ENCODE data around the gene KRTAP10-1.
A peak's percentile ranks its signal among the peaks of the same experiment; 100 is the strongest.

The KRTAP10-1 gene

DNA sequence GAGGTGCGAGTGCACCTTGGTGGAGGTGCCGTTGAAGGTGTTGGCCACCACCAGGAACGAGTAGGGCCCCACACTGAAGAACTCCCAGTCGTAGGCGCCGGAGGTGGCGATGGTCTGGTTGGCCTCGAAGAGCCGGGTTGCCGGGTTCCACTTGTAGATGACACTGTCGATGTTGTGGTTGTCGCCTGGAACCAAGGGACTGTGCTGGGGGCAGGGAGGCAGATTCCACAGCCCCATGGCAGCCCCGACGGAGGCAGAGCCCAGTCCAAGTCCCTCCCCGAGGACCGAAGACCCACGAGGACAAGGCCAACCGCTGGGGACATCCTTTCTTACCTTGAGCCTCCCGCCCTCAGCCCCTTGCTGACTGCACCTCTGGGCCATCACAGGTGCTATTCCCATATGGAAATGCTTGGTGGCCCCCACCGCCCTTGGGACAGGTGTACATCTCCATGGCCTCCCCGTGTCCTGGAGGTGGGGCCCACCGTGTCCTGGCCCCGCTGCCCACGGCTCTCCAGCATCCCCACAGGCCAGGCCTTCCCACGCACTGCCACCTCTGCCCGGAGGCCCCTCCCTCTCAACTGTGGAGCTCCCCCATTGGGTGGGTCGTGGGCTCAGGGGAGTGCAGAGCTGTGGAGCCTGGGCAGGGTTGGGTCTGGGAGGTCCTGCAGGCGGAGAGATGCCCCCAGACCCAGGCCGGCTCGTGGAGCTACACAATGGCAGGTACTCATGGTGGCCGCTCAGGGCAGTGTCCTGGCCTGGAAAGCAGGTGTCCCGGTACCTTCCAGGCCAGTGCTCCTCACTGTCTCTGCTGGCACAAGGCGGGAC lies 17.9 kb downstream of the KRTAP10-1 start:
- peak in 11 of 42 donors; percentile 3 to 37 (median 11) for DNase-seq
- intact Hi-C loops (cut with DNase I) = no loop called here

DNA sequence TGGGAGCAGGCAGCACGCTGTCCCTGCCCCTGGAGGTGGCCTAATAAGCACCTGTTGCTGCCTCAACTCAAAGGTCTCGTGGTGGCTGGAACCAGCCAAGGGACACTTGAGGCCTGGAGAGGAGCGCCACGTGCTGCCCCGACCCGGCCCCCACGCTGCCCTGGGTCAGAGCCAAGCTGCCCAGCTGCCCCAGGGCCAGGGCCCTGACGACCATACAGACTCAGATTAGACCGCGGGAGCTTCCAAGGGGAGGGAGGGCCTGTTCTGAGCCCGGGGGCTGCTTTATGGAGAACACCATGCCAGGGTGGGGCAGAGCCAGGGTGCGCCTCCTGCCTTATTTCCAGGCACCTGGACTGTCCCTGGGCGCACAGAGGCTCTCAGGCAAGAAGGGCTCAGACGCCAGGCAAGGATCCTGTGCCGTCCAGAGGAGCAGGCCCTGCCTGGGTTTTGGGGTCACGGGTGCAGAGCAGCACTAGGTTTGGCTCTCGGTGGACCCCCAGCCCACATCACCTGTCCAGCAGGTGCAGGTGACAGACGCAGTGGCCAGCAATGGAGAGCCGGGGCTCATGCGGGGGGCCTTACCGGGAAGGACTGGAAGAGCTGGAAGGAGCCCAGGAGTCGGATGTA lies 18.6 kb downstream of the KRTAP10-1 start:
- intact Hi-C loops (cut with DNase I) = no loop called here
- DNase-seq = peak in 6 of 42 donors; percentile 1 to 33 (median 8)

DNA sequence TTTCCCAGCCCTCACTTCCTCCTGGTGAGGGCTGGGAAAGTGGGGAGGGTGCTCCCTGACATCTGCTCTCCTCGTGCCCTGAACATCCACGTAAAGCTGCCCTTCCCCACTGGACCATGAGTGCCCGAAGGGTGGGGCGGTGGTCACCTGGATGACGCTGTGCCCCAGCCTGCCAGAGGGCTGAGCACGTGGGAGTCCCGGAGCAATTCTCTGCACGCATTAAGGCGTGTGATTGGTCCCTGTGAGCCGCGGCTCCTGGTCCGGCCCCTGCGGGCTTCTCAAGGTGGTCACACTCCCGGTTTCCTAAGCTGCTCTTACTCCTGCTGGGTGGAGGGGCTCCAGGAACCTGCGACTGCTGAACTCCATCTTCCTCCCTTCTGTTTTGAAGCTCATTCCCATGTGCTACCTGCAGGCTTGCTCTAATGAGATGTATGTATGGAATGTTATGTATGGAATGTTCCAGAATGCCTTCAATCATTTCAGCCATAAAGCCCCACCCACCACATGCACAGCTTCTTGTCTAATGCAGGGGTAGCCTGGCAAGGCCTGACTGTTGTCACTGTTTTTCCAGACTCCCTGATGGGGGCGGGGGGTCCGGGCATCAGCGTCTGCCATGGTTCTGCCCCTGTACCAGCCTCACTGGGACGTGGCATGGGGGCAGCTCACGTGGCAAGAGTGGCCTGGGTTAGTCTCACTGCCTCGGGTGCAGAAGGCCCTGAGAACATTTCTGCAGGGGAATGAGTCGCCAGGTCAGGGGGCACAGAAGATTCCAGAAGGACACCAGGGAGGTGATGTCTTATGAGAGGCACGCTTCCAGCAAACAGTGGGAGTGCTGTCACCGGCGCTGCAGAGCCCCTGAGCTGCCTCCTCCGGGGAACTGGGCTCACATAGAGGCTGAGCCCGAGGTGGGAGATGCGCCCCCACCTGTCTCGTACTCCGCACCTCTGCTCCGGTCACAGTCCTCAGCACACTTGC lies 19.4 kb downstream of the KRTAP10-1 start:
- intact Hi-C loops (cut with DNase I) = no loop called here
- DNase-seq = peak in 8 of 42 donors; percentile 4 to 24 (median 6)

DNA sequence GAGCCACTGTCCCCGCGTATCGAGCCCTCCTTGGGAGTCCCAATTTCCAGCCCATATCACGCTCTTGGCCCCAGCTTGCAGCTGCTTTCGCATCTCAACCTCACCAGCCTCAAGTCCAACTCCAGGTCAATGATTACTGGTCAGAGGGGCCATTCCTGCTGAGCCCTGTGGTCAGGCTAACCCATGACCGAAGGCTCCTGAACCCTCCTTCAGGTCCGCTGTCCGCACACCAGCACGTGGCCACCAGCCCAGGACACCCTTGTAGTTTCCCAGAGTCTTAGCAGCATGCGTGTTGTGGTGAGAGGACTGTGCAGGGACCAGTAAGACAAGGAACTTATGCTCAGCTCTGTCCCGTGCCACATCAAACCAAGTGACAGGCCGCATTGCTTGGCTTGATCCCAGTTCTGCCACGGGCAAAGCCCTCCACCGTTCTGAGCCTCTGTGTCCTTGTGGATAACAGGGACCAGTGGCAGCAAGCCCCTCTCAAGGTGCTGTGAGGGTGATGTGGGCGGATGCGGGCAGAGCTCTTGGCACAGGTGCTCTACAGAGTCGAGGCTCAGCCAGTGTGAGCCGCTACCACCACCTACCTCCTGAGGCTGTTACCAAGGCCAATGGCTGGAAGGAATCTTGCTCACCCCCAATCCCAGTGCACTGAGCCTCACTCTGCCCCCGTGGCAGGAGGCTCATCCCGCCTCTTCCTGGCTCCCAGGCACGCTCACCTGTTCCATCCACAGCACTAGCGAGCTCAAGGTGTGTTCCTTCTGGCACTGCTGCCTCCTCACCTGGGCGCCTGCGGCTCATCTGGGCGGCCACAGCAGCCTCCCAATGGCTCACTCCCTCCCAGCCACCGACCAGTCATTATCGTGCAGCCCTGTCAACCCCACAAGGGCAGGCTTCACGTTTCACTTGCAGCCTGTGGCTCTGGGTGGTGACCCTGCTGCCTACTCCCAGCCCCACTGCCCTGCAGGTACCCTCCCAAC lies 20.4 kb downstream of the KRTAP10-1 start:
- DNase-seq = peak in 2 of 42 donors; percentile 8
- intact Hi-C loops (cut with DNase I) = loop anchor here (10.0 kb wide), 1 partner anchor 275 kb away; no protein-coding TSS in a partner anchor

DNA sequence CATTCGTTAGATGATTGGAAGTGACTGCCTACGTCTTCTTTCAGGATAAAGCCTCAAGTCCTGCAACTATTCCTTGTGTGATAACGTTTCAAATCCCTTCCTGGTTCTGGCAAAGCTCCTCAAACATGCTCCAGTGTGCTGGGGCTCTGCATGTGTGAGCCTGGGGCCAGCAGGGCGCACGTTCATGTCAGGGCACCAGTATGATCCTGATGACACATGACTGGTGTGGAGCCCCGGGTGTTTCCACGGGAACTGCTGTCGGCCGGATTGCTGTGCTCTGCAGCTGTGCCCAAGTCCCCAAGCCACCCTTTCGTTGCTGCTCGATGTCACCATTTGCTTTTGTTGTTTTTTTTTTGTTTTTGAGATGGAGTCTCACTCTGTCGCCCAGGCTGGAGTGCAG lies 21.3 kb downstream of the KRTAP10-1 start:
- DNase-seq = no peak
- intact Hi-C loops (cut with DNase I) = loop anchor here (10.0 kb wide), 1 partner anchor 276 kb away; no protein-coding TSS in a partner anchor

DNA sequence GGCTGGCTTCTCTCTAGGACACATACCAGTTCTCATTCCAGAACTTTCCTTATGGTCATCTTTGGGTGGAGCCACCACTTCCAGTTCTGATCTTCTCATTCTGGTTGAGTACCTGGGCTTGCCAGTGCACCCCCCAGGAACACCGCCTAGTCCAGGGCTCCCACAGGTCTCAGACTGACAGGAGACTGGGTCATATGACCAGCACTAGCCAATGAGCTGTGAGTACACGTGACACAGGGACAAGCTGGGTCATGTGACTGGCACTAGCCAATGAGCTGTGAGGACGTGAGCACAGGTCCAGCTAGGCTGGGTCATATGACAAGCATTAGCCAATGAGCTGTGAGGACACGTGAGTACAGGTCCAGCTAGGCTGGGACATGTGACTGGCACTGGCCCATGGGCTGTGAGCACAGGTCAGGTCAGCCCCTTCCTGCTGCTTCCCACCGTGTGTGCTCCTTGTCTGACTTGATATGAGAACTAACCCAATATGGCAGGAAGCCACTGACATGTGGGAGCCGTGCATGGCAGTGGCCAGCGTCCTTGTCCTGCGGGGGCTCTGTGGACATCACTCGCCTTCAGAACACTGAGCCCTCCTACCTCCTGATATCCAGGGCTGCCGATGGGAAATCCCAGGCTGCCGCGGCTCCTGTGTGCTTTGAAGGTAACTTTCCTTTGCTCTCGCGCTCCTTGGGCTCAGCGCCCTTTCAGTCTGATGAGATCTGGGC lies 22.7 kb downstream of the KRTAP10-1 start:
- intact Hi-C loops (cut with DNase I) = loop anchor here (10.0 kb wide), 1 partner anchor 277 kb away; no protein-coding TSS in a partner anchor
- DNase-seq = peak in 18 of 42 donors; percentile 9 to 62 (median 50)

DNA sequence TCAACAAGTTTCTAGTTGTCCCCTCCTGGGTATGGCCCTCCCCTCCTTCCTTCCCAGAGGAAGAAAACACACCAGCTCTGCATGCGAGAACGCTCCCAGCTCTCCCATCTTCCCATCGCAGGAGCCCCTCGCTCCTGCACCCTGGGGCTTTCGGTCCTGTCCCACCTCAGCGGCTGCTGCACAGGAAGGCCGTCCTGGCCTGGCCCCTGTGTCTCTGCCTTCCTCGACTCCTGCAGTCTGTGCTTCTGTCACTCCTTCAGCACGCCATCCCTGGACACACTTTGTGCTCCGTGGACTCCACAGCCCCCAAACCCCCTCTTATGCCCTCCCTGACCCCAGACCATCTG lies 23.2 kb downstream of the KRTAP10-1 start:
- intact Hi-C loops (cut with DNase I) = loop anchor here (10.0 kb wide), 1 partner anchor 278 kb away; no protein-coding TSS in a partner anchor

DNA sequence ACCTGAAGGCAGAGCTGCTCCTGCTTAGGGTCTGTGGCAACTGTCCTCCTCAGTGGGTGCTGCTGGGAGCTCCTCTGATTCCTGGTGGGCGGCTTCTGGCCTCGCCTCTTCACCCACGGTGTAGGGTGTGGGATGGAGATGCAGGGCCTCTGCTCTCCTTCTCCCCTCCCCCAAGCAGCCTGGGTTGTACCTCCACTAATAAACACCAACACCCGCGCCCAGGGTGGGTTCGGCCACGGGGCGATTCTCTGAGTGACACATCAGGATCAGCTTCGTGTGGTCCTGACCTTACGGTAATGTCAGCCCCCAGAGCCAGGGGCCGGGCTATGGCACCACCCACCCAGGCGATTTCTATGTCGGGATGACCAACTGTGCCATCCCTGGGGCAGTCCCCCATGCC lies 23.7 kb downstream of the KRTAP10-1 start:
- intact Hi-C loops (cut with DNase I) = loop anchor here (10.0 kb wide), 1 partner anchor 278 kb away; no protein-coding TSS in a partner anchor
- no peak for DNase-seq

More for the DNA sequence above, 23.2 kb downstream of the KRTAP10-1 start:
- no peak for DNase-seq

DNA sequence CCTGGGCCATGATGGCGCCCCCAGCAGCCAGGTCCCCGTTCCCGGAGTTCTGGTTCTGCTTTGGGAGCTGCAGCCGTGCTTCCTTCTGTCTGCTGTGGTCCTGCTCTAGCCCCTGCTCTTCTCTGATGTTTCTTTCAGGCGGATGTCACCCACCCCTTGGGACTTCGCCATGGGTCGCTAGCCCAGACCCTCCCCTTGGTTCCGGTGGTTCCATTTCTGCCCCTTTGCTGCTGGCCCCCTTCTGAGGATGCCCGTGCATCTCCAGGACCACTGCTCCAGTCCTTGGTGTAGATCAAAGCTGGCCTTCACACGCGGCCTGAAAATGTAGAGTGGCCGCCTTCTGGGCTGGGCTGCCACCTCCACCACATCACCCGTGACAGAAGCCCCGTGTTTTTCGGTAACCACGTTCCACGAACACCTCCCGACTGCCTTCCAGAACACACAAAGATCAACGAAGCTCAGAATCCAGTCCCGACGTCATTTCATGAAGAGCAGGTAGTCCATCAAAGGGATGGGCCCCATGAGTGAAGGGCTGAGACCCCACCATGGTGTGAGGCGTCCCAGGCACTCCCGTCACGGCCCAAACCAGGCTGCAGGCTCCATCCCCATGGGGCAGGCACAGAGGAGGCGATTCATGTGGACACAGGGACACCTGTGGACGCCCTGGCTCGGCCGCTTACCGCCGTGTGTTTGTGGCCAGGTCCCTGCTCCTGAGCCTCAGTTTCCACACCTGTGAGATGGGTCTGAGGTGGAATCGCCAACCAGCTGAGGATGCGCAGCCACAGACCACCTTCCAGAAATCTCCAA lies 24.4 kb downstream of the KRTAP10-1 start:
- no peak for DNase-seq
- intact Hi-C loops (cut with DNase I) = loop anchor here (10.0 kb wide), 1 partner anchor 279 kb away; no protein-coding TSS in a partner anchor

DNA sequence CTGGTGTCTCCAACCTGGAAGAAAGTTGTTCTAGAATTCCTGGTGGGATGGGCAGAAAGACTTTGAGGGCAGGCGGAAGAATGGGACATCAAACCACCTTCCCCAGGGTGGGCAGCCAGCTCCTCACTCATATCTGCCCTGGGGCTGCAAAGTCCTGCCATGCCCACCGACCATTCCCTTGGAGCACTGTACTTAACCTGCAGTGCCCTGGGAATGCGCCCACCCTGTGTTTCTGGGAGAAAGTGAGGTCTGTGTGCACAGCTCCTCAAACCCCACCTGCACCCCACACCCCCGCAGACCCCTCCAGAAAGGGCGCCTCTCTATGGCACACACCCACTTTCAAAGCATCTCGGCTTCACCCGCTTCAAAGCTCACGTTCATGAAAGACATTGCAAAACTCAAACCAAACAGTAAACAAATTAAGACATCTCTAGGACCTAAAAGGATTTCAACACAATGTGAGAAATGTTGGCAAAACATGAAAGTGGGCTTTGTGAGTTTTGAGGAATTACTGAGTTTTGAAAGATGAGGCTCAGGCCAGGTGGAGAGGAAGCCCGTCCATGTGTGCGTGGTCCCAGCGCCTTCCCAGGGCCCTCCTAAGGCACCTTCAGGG lies 25.1 kb downstream of the KRTAP10-1 start:
- intact Hi-C loops (cut with DNase I) = loop anchor here (10.0 kb wide), 1 partner anchor 280 kb away; no protein-coding TSS in a partner anchor
- no peak for DNase-seq

DNA sequence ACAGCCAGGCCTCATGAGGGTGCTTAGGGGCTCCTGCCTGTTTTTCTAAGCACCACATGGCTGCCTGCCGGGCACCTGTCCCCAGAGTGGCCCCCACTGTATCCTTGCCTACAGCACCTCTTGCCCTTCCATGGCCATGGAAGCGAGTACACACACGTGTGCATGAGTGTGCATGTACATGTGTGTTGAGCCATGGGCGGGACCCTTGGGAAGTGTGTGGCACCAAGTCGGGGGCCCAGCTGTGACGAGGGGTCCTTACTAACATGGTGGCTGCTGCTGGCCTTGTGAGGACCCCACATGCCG lies 25.8 kb downstream of the KRTAP10-1 start:
- intact Hi-C loops (cut with DNase I) = loop anchor here (10.0 kb wide), 1 partner anchor 281 kb away; no protein-coding TSS in a partner anchor
- DNase-seq = no peak

DNA sequence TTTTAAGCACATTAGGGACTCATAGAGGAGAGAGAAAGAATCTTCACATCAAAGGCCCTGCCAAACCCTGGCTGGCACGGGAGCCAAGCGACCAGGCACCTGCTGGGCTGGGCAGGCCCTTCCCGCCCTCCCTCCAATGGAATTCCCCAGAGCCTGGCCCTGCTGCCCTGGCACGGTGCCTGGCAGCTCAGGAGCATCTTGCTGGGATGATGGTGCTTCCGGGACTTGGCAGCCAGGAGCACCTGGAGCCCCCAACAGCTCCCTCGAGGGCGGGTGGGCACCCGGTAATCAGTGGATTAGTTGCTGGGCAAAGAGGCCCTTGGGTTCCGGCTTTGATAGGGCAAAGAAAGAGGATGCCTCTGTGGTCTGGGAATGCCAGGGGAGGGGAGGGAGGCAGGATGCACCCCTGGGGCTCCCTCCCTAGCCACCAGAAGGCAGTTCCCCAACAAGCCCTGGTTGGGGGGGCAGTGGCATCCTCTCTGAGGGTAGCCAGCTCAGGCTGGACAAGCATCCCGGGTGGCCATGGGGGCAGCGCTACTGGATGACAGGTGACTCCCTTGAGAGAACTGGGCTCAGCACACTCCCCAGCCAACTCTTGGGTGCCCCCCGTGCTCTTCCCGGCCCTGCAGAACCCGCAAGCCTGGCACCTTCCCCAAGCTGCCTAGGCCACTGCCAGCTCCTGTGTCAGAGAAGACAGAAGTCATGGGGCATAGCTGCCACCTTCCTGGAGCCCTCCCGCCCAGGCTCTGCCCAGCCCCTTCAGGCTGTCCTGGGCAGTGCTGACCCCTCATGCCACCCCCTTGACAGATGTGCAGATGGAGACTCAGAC lies 26.4 kb downstream of the KRTAP10-1 start:
- intact Hi-C loops (cut with DNase I) = loop anchor here (10.0 kb wide), 1 partner anchor 281 kb away; no protein-coding TSS in a partner anchor
- DNase-seq = no peak

DNA sequence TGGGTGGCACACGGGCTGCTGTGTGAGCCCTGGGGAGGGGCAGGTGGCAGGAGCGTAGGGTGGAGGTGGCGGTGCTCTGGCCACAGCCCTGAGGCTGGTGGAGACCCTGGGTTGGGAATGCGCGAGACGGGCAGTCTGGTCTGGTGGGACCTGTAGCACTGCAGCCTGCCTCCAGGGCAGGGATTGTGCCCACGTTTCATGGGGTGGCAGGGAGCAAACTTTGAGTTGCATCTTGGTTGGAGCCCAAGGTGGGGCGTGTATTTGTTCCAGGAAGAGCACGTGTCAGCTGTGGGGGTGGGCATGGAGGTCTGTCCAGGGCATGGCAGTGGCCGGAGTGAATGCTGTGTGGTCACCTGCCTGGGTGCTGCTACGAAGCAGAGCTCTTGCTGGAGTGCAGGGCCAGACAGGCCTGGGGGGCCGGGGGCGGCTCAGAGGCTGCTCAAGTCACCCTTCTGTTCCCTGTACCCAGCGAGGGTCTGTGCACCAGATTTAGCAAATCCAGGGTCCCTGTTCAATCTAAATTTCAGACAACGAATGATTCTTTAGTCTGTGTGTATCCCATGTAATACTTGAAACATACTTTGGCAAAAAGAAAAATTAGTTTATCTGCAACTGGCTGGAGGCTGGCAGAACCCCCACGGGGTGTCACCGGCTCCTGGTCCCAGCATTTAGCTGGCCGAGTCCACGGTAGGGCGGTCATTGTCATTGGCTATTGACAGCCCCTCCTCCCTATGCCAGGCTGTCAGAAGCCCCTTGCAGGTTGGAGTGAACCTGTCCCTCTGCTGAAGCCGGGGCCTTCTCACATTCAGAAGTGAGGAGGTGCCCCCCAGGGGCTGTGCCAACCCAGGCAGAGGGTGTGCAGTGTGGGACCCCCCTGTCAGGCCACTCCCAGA lies 27.3 kb downstream of the KRTAP10-1 start:
- intact Hi-C loops (cut with DNase I) = loop anchor here (10.0 kb wide), 1 partner anchor 282 kb away; no protein-coding TSS in a partner anchor
- DNase-seq = no peak

DNA sequence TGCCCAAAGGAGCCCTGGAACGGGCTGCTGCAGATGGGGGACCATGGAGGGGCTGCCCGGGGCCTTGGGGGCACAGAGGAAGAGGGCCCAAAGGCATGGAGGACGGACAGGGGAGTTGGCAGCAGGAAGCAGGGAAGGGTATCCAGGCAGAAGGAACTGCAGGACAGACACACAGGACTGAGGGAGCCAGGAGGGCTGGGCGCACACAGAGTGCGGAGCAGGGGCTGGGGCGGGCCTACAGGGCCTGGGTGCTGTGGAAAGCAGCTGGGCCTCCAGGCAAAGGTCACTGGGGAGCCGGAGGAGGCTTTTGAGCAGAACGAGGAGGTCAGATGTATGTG lies 28.1 kb downstream of the KRTAP10-1 start:
- no peak for DNase-seq
- intact Hi-C loops (cut with DNase I) = loop anchor here (10.0 kb wide), 1 partner anchor 283 kb away; no protein-coding TSS in a partner anchor

All from head of caudate nucleus (tissue), 42 donors.